H1 (cell line): ENCODE measurements around the gene PTPRD. TPM values are rescaled to one million over a fixed set of nuclear protein-coding genes. Genes with fewer than 3 reads are reported as not detected.

Experiments
- ASH2L ChIP-seq: fragments of 200-600, 300-600 bp; sonication (generic); IDR thresholded peaks from one replicate; pipeline ENCODE4 v1.7.1; 2017; ENCODE audit warnings: low read length
- BACH1 ChIP-seq: IDR thresholded peaks from 2 replicates; pipeline ENCODE4 v1.6.1; 2012; ENCODE audit warnings: low read length, improper control_type of control experiment
- BCL11A ChIP-seq, 2 experiments: IDR thresholded peaks; one replicate each; pipeline ENCODE4 v1.6.1; 2011; ENCODE audit warnings: low read depth in 2 of 2, low read length in 2 of 2, mild to moderate bottlenecking in 2 of 2
- CHD7 ChIP-seq: fragments of 300-600 bp; sonication (generic); IDR thresholded peaks from 2 replicates; pipeline ENCODE4 v1.7.1; 2012; ENCODE audit warnings: low read length, moderate library complexity, mild to moderate bottlenecking, inconsistent platforms; ENCODE audit not compliant: insufficient replicate concordance
- EP300 ChIP-seq, 2 experiments: IDR thresholded peaks; 1 replicate in 1 of 2; 2 replicates in 1 of 2; pipeline ENCODE4 v1.6.1; 2011 to 2012; ENCODE audit warnings: low read depth in 2 of 2, low read length in 2 of 2, mild to moderate bottlenecking in 2 of 2, borderline replicate concordance in 1 of 2, inconsistent platforms in 1 of 2, moderate library complexity in 1 of 2
- HDAC2 ChIP-seq, 2 experiments: fragments of 300-600 bp in 1 of 2; sonication (generic) in 1 of 2; IDR thresholded peaks; 2 replicates each; pipeline ENCODE4 v1.6.1; 2011 to 2012; ENCODE audit warnings: low read depth in 2 of 2, low read length in 2 of 2, mild to moderate bottlenecking in 2 of 2, moderate library complexity in 2 of 2, borderline replicate concordance in 1 of 2, inconsistent platforms in 1 of 2
- RBBP5 ChIP-seq: IDR thresholded peaks from 2 replicates; pipeline ENCODE4 v1.7.1; 2012; ENCODE audit warnings: low read depth, mild to moderate bottlenecking, inconsistent platforms, low read length, moderate library complexity, borderline replicate concordance
- ZNF274 ChIP-seq: IDR thresholded peaks from 2 replicates; pipeline ENCODE4 v1.7.0; 2012; ENCODE audit warnings: low read length, borderline replicate concordance; ENCODE audit errors: extremely low read depth
- polyA plus RNA-seq, 7 experiments: library from polyadenylated mRNA; depleted of rRNA in 3 of 7; stranded (reverse) in 5 of 7; unstranded in 2 of 7; fragments of >200 nt in 5 of 7; fragments of 200-250 nt in 2 of 7; gene quantifications; 1 replicate in 5 of 7; 2 replicates in 1 of 7; 4 replicates in 1 of 7; pipeline versions ENCODE4 v1.2.1 to v1.2.3, GENCODE V29; 2011 to 2013; ENCODE audit warnings: missing spikeins in 2 of 7, mixed read lengths in 2 of 7
- total RNA-seq: library from RNA; stranded (reverse); fragmentation: NEBNext Ultra II Directional; extraction: Animal tissue kit (Norgen Biotek cat#: 25700); gene quantifications from 2 replicates; pipeline ENCODE4 v1.2.1, GENCODE V29; 2021

PTPRD gene
- total and polyA plus RNA-seq, 2 of the 8 experiments (the other 6 are each of a cell fraction or from before 2014, with no cell fraction given), result 17.2 to 77.0 TPM

- TF ChIP-seq ASH2L, result no peak
- TF ChIP-seq BCL11A (IDR thresholded peaks at IDR 0.05; ENCODE audit: low read depth in 2 of 2, low read length in 2 of 2), result no peak
- TF ChIP-seq ZNF274, result no peak
- TF ChIP-seq RBBP5, result no peak
- TF ChIP-seq CHD7, result no peak
- no peak for TF ChIP-seq BACH1
- TF ChIP-seq HDAC2 (IDR thresholded peaks at IDR 0.05; ENCODE audit: borderline replicate concordance in 1 of 2, low read depth in 2 of 2, low read length in 2 of 2), result no peak
- no peak for TF ChIP-seq EP300 (IDR thresholded peaks at IDR 0.05; ENCODE audit: borderline replicate concordance in 1 of 2, low read depth in 2 of 2, low read length in 2 of 2)
- TF ChIP-seq, all 59 proteins: peak for 0
Measured at GRCh38 chr9:9855177-9856078, 757.4 kb downstream of the PTPRD start (continued).
